ENCODE results near the gene XAB2. TPM values are rescaled to one million over a fixed set of nuclear protein-coding genes. Genes with fewer than 3 reads are reported as not detected.

Gene XAB2
- total RNA-seq, 4 donors from 2014 or later: 51.6 to 62.0 (median 54.3) TPM

DNA sequence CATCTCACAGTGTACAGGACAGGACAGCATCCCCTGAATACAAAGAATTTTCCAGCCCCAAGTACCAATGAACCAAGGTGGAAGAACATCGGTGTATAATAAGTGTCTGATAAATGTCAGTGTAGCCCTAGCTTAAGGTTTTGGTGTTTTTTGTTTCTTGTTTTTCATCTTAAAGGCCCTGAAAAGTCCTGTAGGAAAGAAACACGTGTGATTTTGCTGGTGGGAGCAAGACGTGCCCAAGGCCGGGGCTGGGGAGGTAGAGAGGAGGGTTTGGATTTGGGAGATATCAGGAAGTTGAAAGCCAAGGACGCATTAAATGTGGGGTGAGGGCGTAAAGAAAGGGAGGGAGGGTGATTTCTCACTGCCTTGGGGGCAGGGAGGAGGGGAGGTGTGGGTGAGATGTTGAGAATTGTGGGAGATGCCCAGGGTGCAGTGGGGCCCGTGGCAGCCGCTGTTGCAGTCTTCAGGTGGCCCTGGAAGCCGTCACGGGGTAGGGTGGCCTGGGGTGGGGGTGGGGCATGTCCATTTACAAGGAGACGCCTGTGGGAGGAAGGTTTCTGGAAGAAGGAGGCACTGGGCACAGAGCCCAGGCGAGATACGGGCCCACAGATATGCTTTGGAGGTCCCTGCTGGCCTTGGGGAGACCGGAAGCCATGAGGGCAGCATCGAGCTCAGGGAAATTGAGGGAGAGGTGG is 27.0 kb downstream of the XAB2 start:
- Histone ChIP-seq H3K9me3 (no peaks in the 10 kb centered on the region), H3K4me3 (no peak overlapping the region), H3K4me1 (no peaks in the 10 kb centered on the region), H3K27me3 (peaks cover 0 to 52% of the 10 kb centered on the region in 2 donors), H3K27ac (no peak overlapping the region), H3K36me3 (no peaks in the 10 kb centered on the region)
- no peak for TF ChIP-seq POLR2A (IDR thresholded peaks at IDR 0.05)
- TF ChIP-seq, protein P1, sequence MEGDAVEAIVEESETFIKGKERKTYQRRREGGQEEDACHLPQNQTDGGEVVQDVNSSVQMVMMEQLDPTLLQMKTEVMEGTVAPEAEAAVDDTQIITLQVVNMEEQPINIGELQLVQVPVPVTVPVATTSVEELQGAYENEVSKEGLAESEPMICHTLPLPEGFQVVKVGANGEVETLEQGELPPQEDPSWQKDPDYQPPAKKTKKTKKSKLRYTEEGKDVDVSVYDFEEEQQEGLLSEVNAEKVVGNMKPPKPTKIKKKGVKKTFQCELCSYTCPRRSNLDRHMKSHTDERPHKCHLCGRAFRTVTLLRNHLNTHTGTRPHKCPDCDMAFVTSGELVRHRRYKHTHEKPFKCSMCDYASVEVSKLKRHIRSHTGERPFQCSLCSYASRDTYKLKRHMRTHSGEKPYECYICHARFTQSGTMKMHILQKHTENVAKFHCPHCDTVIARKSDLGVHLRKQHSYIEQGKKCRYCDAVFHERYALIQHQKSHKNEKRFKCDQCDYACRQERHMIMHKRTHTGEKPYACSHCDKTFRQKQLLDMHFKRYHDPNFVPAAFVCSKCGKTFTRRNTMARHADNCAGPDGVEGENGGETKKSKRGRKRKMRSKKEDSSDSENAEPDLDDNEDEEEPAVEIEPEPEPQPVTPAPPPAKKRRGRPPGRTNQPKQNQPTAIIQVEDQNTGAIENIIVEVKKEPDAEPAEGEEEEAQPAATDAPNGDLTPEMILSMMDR (IDR thresholded peaks at IDR 0.05): no peak
- no peak for TF ChIP-seq EP300 (IDR thresholded peaks at IDR 0.05)
- no peak for DNase-seq (ENCODE audit: low spot score in 2 of 2)
- 42 to 47% methylated on average over 15 of the region's 15 CpGs for WGBS, 2 donors

DNA sequence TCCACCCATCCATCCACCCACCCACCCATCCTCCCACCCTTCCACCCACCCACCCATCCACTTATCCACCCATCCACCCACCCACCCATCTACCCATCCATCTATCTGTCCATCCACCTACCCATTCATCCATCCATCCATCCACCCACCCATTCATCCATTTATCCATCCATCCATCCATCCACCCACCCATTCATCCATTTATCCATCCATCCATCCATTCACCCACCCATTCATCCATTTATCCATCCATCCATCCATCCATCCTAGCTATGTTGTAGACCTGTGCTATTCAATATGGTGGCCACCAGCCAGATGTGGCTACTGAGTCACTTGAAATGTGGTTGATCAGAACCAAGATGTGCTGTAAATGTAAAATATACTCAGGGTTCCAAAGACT is 28.6 kb downstream of the XAB2 start:
- peaks cover 0 to 6% (median 2%) of the 10 kb centered on the region in 4 donors for H3K4me1 ChIP-seq
- no peaks in the 10 kb centered on the region for H3K9me3 ChIP-seq
- no peak overlapping the region for H3K27ac ChIP-seq
- no peaks in the 10 kb centered on the region for H3K36me3 ChIP-seq
- peaks cover 0 to 52% of the 10 kb centered on the region in 2 donors for H3K27me3 ChIP-seq
- no peak for DNase-seq (ENCODE audit: low spot score in 2 of 2)
- TF ChIP-seq POLR2A (IDR thresholded peaks at IDR 0.05) (no peak), EP300 (IDR thresholded peaks at IDR 0.05) (no peak)
- TF ChIP-seq, protein P1 (IDR thresholded peaks at IDR 0.05): no peak
- no peak overlapping the region for H3K4me3 ChIP-seq

DNA sequence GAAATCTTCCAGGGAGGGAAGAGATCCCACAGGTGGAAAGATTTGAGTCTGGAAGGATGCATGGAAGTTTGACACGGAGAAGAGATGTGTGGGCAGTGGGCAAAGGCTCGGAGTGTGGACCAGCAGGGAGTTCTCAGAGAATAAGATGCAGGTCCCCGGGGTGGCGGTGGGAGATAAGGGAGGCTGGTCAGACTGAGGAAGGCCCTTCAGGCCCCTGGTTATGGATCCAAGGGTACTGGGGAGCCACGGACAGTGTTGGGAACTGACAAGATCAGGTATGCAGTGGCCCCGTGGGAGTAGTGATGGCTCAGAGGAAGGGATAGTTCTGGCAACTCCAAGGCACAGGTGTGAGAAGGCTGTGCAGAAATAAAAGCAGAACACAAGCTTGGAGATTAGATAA is 31.2 kb downstream of the XAB2 start:
- Histone ChIP-seq H3K4me1 (peaks cover 0 to 10% (median 2%) of the 10 kb centered on the region in 4 donors), H3K36me3 (no peaks in the 10 kb centered on the region), H3K27me3 (peaks cover 0 to 69% of the 10 kb centered on the region in 2 donors), H3K9me3 (no peaks in the 10 kb centered on the region), H3K27ac (no peak overlapping the region), H3K4me3 (no peak overlapping the region)
- TF ChIP-seq, protein P1 (IDR thresholded peaks at IDR 0.05): no peak
- TF ChIP-seq EP300 (IDR thresholded peaks at IDR 0.05) (no peak), POLR2A (IDR thresholded peaks at IDR 0.05) (no peak)
- WGBS, 2 donors: 71 to 72% methylated on average over 6 of the region's 6 CpGs
- DNase-seq (ENCODE audit: low spot score in 2 of 2): no peak

DNA sequence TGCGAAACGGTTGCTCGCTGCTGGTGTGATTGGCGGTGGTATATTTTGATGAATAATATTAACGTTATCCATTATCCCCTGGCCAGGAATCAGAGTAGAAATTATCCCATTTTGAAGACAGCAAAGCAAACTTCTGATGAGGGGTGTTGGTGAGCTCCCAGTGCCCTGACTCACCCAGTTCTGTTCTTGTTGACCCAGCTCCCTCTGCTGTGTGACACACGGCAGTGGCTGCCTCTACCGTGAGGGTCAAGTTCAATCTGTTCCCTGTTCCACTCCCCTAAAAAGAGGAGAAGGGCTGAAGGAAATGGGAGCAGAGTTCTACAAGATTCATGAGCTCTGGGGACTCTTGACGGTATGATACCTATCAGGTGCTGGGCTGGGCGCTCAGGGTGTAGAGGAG is 31.7 kb downstream of the XAB2 start:
- H3K36me3 ChIP-seq: no peaks in the 10 kb centered on the region
- WGBS, 2 donors: 63 to 67% methylated on average over 9 of the region's 9 CpGs
- no peak overlapping the region for H3K27ac ChIP-seq
- peaks cover 0 to 69% of the 10 kb centered on the region in 2 donors for H3K27me3 ChIP-seq
- H3K4me3 ChIP-seq: no peak overlapping the region
- DNase-seq (ENCODE audit: low spot score in 2 of 2): no peak
- TF ChIP-seq POLR2A (IDR thresholded peaks at IDR 0.05): no peak
- TF ChIP-seq EP300 (IDR thresholded peaks at IDR 0.05): no peak
- TF ChIP-seq, protein P1 (IDR thresholded peaks at IDR 0.05): no peak
- H3K9me3 ChIP-seq: no peaks in the 10 kb centered on the region
- peaks cover 0 to 10% (median 2%) of the 10 kb centered on the region in 4 donors for H3K4me1 ChIP-seq

DNA sequence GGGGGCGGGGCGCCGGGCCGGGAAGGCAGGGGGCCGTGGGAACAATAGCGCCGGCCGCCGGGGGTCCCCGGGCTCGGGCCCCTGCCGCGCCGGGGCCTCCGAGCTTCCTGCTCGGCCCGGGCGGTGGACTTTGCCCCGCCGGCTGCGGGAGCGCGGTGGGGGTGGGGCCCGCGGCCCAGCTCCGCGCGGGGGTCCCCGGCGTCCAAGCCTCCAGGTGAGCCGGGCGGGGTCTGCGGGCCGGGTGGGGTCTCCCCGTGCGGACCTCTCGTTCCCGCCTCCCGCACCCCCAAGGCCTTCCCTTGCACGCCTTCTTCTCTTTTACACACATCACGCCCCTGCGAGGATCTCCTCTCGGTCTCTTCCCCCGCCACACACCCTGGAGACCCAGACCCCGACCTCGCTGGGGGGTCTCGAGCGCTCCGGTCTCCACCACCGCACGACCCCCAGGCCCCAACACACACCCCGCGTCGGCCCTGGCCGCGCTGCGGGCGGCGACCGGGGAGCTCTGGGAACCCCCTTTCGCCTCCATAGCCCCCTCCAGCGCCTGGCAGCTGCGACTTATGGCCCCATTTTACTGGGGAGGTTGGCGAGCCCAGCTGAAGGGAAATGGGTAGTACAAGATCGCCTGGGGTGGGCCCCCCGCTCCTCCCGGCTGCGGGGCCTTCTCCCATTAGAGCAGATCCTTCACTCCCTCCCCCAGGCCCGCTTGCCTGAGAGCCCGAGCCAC is 33.0 kb downstream of the XAB2 start:
- H3K9me3 ChIP-seq: no peaks in the 10 kb centered on the region
- TF ChIP-seq EP300 (IDR thresholded peaks at IDR 0.05) (no peak), POLR2A (IDR thresholded peaks at IDR 0.05) (no peak)
- TF ChIP-seq, protein P1 (IDR thresholded peaks at IDR 0.05): no peak
- no peaks in the 10 kb centered on the region for H3K36me3 ChIP-seq
- H3K27me3 ChIP-seq: peaks cover 0 to 58% of the 10 kb centered on the region in 2 donors
- 1 to 6% methylated on average over 26 to 46 of the region's 70 CpGs for WGBS, 2 donors
- H3K27ac ChIP-seq: peak overlapping the region in 1 of 4 donors; percentile 34
- H3K4me3 ChIP-seq: peak overlapping the region in 2 of 4 donors; percentile 24 to 26
- peaks cover 0 to 10% (median 2%) of the 10 kb centered on the region in 4 donors for H3K4me1 ChIP-seq
- no peak for DNase-seq (ENCODE audit: low spot score in 2 of 2)

Measured in tibial nerve (tissue), 4 donors.